Heart left ventricle (tissue), 16 donors: ENCODE measurements around the gene ZNF526. TPM values are rescaled to one million over a fixed set of nuclear protein-coding genes. Genes with fewer than 3 reads are reported as not detected.
A peak's percentile ranks its signal among the peaks of the same experiment; 100 is the strongest.

Experiments
- ATAC-seq, 4 donors: fragments of 200-7000 bp; cut with Tn5 transposase; one replicate each; pipeline ENCODE4 v1.9.1; 2020 to 2022; ENCODE audit warnings: moderate library complexity in 4 of 4, mild to moderate bottlenecking in 3 of 4, moderate number of reproducible peaks in 1 of 4
- DNase-seq, 5 donors: peaks; one replicate each; pipeline ENCODE4 v3.0.0-alpha.2; 2020
- H3K27ac ChIP-seq, 12 donors: fragments of 200-600 bp; sonication (generic) in 4 of 12; one replicate each; pipeline versions ENCODE4 v1.5.0 to v1.8.0; 2016 to 2022; ENCODE audit warnings: mild to moderate bottlenecking in 2 of 12
- H3K27me3 ChIP-seq, 9 donors: fragments of 200-600 bp; sonication (generic) in 2 of 9; one replicate each; pipeline versions ENCODE4 v1.5.1 to v1.8.0; 2016 to 2022; ENCODE audit warnings: mild to moderate bottlenecking in 3 of 9
- H3K36me3 ChIP-seq, 9 donors: fragments of 200-600 bp; sonication (generic) in 2 of 9; one replicate each; pipeline versions ENCODE4 v1.5.0 to v1.8.0; 2018 to 2022; ENCODE audit warnings: mild to moderate bottlenecking in 2 of 9
- H3K4me1 ChIP-seq, 12 donors: fragments of 200-600 bp; sonication (generic) in 4 of 12; one replicate each; pipeline versions ENCODE4 v1.5.0 to v1.8.0; 2016 to 2022; ENCODE audit warnings: mild to moderate bottlenecking in 3 of 12
- H3K4me3 ChIP-seq, 12 donors: fragments of 200-600 bp; sonication (generic) in 4 of 12; one replicate each; pipeline versions ENCODE4 v1.5.0 to v1.8.0; 2017 to 2022; ENCODE audit warnings: mild to moderate bottlenecking in 9 of 12, moderate library complexity in 4 of 12
- H3K9me3 ChIP-seq, 12 donors: fragments of 200-600 bp; sonication (generic) in 4 of 12; one replicate each; pipeline versions ENCODE4 v1.5.0 to v1.8.0; 2016 to 2022; ENCODE audit warnings: mild to moderate bottlenecking in 1 of 12
- POLR2A ChIP-seq, 2 donors: fragments of 450-650 bp; IDR thresholded peaks; one replicate each; pipeline ENCODE4 v1.6.1; 2017; ENCODE audit warnings: antibody characterized with exemption in 2 of 2, mild to moderate bottlenecking in 2 of 2, moderate library complexity in 2 of 2
- WGBS, 4 donors: extraction: QIAGEN DNeasy Blood & Tissue Kit in 2 of 4; methylation state at CpG; one replicate each; pipeline versions ENCODE4 v1.1.5 to v1.1.7; 2013 to 2018; 5-methylcytosine and 5-hydroxymethylcytosine counted together
- intact Hi-C, 10 donors: fragments of 100-400 bp; cut with DNase I; formaldehyde crosslinking; loops; one replicate each; pipeline versions ENCODE4 v1.11.1 to v1.14.2; 2022
- polyA plus RNA-seq, 2 donors: library from polyadenylated mRNA; stranded (reverse); fragments of 200-250 nt; gene quantifications; one replicate each; pipeline ENCODE4 v1.2.3, GENCODE V29; 2013
- total RNA-seq, 9 donors: library from RNA; depleted of rRNA in 2 of 9; stranded (reverse); fragments of >200 nt in 2 of 9; fragmentation: NEBNext Ultra II Directional in 3 of 9; extraction: Animal tissue kit (Norgen Biotek cat#: 25700) in 3 of 9; gene quantifications; one replicate each; pipeline versions ENCODE4 v1.1.0 to v1.2.4, GENCODE V29; 2016 to 2023
- TF ChIP-seq, protein P1 (sequence below), 12 donors: fragments of 200-600 bp; sonication (generic) in 4 of 12; IDR thresholded peaks; one replicate each; pipeline versions ENCODE4 v1.5.0 to v1.8.0; 2018 to 2022; ENCODE audit warnings: antibody characterized with exemption in 12 of 12, mild to moderate bottlenecking in 5 of 12
- donor health status: ischemic (EF 13 %, LVEDD 7.1; RV severe dilation, severe dysfunction).
- donor health status: healthy with polysubstance abuse.
- donor health status: DM: no; HTN: yes; CAD: no.
- donor health status: DM: no; HTN: no; CAD: no.
- donor health status: ischemic (EF 25% LVEDD 6.9; RV normal size, moderate dysfunction).
- donor health status: ischemic (EF 25% LVEDD 5.7; RV mildly dilated, moderate dysfunction).
- donor health status: healthy.
- donor health status: DM: yes; HTN: yes; CAD: no.
- donor health status: ischemic (EF 35%, LVEDD 5.7; RV mildly dilated, moderate dysfunction).
- donor health status: nonischemic (EF 11% LVEDD 7.7; RV severe dilation, severe dysfunction).
- donor health status: DM: yes; HTN: yes; CAD: no.
- donor health status: PGD.
- donor health status: ischemic (EF 29% LVEDD 5.4; RV normal size, mild dysfunction).
- donor health status: nonischemic (EF 23%, LVEDD 6.1; RV moderate dilation, normal function).

ZNF526 gene
- total and polyA plus RNA-seq, 11 donors, result 3.3 to 7.2 (median 5.4) TPM

DNA sequence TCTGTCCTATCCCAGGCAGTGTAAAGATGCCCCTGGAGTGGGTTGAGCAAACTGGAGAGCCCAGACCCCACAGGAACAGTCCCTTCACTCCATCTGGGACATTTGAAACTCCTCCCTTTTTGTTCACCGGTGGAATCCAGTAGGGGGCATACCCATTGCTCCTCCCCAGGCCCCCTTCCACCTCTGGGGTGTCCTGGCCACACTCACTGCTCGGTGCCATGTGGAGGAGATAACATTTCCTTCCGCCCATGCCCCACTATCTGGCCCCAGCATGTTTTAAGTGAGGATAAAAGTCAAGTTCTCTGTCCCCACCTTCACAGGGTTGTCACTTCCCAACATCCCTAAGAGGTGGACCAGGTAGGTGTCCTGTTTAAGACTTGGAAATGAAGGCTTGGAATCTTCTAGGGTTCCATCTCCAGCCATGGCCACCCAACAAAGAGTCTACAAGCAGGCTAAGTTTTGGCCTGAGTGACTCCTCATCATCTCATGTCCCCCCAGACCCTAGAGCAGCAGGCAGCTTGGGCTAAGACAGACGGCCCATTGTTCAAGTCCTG, 9.3 kb downstream of the ZNF526 start:
- intact Hi-C loops, result no loop called here
- H3K27ac ChIP-seq, result no peak overlapping the region
- DNase-seq (no peak), ATAC-seq (no peak)
- H3K36me3 ChIP-seq, result peaks cover 0 to 100% (median 93%) of the 10 kb centered on the region in 9 donors
- H3K4me3 ChIP-seq, result no peak overlapping the region
- H3K9me3 ChIP-seq, result no peaks in the 10 kb centered on the region
- no peaks in the 10 kb centered on the region for H3K27me3 ChIP-seq
- H3K4me1 ChIP-seq, result peaks cover 0 to 11% (median 0%) of the 10 kb centered on the region in 12 donors
- WGBS, 4 donors, result 61 to 68% (median 61%) methylated on average over 4 of the region's 4 CpGs
- TF ChIP-seq, protein P1, sequence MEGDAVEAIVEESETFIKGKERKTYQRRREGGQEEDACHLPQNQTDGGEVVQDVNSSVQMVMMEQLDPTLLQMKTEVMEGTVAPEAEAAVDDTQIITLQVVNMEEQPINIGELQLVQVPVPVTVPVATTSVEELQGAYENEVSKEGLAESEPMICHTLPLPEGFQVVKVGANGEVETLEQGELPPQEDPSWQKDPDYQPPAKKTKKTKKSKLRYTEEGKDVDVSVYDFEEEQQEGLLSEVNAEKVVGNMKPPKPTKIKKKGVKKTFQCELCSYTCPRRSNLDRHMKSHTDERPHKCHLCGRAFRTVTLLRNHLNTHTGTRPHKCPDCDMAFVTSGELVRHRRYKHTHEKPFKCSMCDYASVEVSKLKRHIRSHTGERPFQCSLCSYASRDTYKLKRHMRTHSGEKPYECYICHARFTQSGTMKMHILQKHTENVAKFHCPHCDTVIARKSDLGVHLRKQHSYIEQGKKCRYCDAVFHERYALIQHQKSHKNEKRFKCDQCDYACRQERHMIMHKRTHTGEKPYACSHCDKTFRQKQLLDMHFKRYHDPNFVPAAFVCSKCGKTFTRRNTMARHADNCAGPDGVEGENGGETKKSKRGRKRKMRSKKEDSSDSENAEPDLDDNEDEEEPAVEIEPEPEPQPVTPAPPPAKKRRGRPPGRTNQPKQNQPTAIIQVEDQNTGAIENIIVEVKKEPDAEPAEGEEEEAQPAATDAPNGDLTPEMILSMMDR (IDR thresholded peaks at IDR 0.05), result no peak
- no peak for TF ChIP-seq POLR2A (IDR thresholded peaks at IDR 0.05)

DNA sequence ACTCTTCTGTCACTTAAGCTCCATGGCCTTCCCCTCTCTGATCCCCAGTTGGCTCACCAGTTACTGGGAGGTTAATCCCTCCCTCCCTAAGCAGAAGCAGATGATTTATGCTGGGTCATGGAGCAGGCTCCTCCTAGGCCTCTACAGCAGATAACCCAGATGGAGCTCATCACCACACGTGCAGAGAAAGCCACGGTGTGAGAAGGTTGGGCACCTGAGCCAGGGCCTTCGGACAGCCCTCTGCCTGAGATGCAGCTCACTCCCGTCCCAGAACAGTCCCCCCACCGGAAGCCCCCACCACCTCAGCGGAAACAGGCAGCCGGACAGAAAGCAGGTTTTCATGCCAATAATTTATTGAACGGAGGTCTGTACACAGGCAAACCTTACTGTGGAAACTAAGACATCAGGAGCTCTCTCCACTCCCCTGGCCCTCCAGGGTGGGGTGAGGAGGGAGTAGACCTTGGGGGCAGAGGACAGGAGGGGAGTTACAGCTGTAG, 9.8 kb downstream of the ZNF526 start:
- intact Hi-C loops, result loop anchor here in 1 of 10 donors (10.0 kb wide), 1 partner anchor 355 kb away; the partner anchor contains the start of gene CD79A
- TF ChIP-seq, protein P1 (IDR thresholded peaks at IDR 0.05), result no peak
- TF ChIP-seq POLR2A (IDR thresholded peaks at IDR 0.05), result no peak
- peaks cover 0 to 11% (median 0%) of the 10 kb centered on the region in 12 donors for H3K4me1 ChIP-seq
- DNase-seq (no peak), ATAC-seq (peak in 1 of 4 donors; percentile 17)
- no peaks in the 10 kb centered on the region for H3K27me3 ChIP-seq
- H3K9me3 ChIP-seq, result no peaks in the 10 kb centered on the region
- WGBS, 4 donors, result 53 to 72% (median 62%) methylated on average over 8 of the region's 8 CpGs
- H3K36me3 ChIP-seq, result peaks cover 0 to 100% (median 93%) of the 10 kb centered on the region in 9 donors
- no peak overlapping the region for H3K27ac ChIP-seq
- H3K4me3 ChIP-seq, result no peak overlapping the region

DNA sequence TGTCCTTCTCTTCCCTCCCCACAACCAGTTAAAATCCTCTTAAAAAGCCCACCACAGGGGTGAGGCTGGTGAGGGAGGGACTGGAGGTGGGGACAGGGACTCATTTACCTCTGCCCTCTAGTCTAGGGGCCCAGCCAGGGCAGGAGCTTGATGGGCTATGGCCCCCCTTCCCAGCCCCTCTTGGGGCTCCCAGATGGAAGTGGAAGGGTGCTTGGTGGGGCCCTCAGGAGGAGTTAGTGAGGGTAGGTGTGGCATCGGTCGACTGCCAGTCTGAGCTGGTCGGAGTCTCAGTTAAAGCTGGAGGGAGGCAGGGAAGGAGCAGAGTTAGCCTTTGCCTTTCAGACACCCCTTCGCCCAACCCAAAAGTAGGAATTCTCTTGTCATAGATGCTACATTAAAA, 10.5 kb downstream of the ZNF526 start:
- 74 to 87% (median 83%) methylated on average over 4 of the region's 4 CpGs for WGBS, 4 donors
- TF ChIP-seq POLR2A (IDR thresholded peaks at IDR 0.05), result no peak
- TF ChIP-seq, protein P1 (IDR thresholded peaks at IDR 0.05), result no peak
- H3K9me3 ChIP-seq, result no peaks in the 10 kb centered on the region
- ATAC-seq (no peak), DNase-seq (no peak)
- peaks cover 0 to 100% (median 93%) of the 10 kb centered on the region in 9 donors for H3K36me3 ChIP-seq
- no peak overlapping the region for H3K4me3 ChIP-seq
- H3K4me1 ChIP-seq, result peaks cover 0 to 11% (median 0%) of the 10 kb centered on the region in 12 donors
- H3K27ac ChIP-seq, result no peak overlapping the region
- H3K27me3 ChIP-seq, result no peaks in the 10 kb centered on the region
- intact Hi-C loops, result loop anchor here in 1 of 10 donors (10.0 kb wide), 1 partner anchor 356 kb away; the partner anchor contains the start of gene CD79A

DNA sequence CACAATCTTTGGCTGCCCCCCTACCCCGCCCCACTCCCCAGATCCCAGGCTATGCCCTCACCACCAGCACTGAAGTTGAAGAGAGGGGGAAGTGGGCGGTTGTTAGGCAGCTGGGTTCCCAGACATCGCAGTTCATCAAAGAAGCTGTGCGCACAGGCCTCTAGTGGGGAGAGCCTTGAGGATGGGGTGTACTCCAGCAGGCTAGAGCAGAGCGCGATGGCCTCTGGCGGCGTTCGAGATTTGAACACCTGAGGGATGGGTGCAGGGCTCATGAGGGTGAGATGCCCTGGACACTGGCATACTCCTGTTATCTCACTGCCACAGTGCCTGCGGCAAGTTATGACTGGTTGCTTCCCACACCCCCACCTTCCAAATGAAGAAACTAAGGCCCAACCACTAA, 12.3 kb downstream of the ZNF526 start:
- TF ChIP-seq POLR2A (IDR thresholded peaks at IDR 0.05), result no peak
- TF ChIP-seq, protein P1 (IDR thresholded peaks at IDR 0.05), result no peak
- H3K9me3 ChIP-seq, result no peaks in the 10 kb centered on the region
- peaks cover 0 to 11% (median 0%) of the 10 kb centered on the region in 12 donors for H3K4me1 ChIP-seq
- peaks cover 0 to 100% (median 93%) of the 10 kb centered on the region in 9 donors for H3K36me3 ChIP-seq
- no peak overlapping the region for H3K4me3 ChIP-seq
- ATAC-seq, result no peak
- WGBS, 4 donors, result 93 to 95% (median 95%) methylated on average over 10 of the region's 10 CpGs
- H3K27me3 ChIP-seq, result no peaks in the 10 kb centered on the region
- intact Hi-C loops, result loop anchor here in 1 of 10 donors (10.0 kb wide), 1 partner anchor 358 kb away; the partner anchor contains the start of gene CD79A
- no peak for DNase-seq
- H3K27ac ChIP-seq, result no peak overlapping the region
